Stimulated activated CD8-positive, alpha-beta memory T cell treated with anti-CD3 and anti-CD28 coated beads, Interleukin-7, amount 100 ng/mL, for 1 hour (primary cell): ENCODE data around the gene AMIGO3.
"Not testable (repeated sequence)": the region's sequence is repeated elsewhere in the genome, so short reads cannot be mapped to it uniquely, and the experiment has no call there.

Source experiments
- DNase-seq, 2 donors: peaks; one replicate each; pipeline ENCODE4 v3.0.0-alpha.2; 2020; ENCODE audit warnings: low read depth in 2 of 2

Gene AMIGO3, protein sequence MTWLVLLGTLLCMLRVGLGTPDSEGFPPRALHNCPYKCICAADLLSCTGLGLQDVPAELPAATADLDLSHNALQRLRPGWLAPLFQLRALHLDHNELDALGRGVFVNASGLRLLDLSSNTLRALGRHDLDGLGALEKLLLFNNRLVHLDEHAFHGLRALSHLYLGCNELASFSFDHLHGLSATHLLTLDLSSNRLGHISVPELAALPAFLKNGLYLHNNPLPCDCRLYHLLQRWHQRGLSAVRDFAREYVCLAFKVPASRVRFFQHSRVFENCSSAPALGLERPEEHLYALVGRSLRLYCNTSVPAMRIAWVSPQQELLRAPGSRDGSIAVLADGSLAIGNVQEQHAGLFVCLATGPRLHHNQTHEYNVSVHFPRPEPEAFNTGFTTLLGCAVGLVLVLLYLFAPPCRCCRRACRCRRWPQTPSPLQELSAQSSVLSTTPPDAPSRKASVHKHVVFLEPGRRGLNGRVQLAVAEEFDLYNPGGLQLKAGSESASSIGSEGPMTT

DNA sequence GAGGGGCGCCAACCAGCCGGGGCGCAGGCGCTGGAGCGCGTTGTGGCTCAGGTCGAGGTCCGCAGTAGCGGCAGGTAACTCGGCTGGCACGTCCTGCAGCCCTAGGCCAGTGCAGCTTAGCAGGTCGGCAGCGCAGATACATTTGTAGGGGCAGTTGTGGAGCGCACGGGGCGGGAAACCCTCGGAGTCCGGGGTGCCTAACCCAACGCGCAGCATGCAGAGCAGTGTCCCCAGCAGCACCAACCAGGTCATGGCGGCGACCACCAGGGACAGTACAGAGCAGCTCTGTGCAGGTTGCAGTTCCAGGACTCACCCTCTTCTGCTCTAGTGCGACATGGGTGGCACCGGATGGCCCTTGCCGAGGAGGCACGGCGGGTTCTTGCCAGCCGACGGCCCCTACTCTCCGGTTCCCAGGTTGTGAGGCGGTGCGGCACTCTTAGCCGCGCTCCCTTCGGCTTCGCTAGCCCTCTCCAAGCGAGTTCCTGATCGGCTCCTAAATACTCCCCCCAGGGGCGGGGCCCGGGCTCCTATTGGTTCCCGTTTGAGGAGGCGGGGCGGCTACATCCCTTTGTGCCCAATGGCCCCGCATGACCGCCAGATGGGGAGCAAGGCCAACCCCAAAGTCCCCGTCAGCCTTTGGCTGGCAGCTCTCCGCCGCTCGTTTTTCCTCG lies at the start of gene AMIGO3:
Gene AMIGO3, minus strand, starts transcription at position 471 of the 671 bp plus-strand sequence. Its CDS starts 219 bp downstream, at position 252.
- DNase-seq = peak; percentile 76 to 84

DNA sequence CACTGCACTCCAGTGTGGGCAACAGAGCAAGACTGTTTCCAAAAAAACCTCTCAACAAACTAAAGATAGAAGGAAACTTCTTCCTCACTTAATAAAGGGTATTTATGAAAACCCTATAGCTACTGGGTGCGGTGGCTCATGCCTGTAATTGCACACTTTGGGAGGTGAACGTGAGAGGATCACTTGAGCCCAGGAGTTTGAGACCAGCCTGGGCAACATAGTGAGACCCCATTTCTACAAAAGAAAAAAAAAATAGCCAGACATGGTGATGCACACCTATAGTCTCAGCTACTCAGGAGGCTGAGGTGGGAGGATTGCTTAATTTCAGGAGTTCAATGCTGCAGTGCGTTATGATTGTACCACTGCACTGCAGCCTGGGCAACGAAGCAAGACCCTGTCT lies 44.5 kb upstream of the AMIGO3 start:
- no peak for DNase-seq

GRCh38 chr3:49761661-49762060 lies 42.2 kb upstream of the AMIGO3 start:
- DNase-seq = no peak

- DNase-seq = no peak
These were observed 39.7 kb upstream of the AMIGO3 start for GRCh38 chr3:49759226-49759625.

DNA sequence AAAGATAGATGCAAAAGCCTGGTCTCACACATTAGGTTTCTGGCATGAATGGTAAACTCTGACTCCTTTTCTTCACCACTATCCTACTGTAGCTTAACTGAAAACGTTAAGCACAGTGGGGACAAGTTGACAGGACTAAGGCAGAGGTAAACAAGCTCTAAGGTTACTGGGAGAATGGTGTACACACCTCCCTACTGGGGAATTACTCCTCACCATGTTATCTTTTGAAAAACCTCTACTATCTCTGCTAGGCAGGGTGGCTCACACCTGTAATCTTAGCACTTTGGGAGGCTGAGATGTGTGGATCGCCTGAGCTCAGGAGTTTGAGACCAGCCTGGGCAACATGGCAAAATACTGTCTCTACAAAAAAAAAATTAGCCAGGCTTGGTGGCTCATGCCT lies 37.7 kb upstream of the AMIGO3 start:
- DNase-seq = no peak

DNA sequence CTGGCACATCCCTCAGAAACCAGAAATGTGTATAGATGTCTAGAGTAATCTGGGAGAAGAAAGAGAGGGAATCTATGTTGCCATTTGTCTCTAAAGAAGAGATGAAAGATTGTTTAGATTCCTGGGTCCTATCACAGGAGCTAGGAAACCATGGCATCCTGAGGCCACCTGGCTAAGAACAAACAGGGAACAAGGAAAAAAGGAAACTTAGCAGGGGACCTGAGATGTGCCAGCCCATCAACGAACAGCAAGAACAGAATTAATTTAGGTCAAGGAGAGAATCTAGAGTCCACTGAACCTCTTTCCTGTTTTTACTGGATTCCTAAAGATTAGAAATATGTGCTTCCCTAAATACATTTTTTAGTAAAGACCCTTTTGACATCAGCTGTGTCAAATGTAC lies 36.6 kb upstream of the AMIGO3 start:
- DNase-seq = no peak

DNA sequence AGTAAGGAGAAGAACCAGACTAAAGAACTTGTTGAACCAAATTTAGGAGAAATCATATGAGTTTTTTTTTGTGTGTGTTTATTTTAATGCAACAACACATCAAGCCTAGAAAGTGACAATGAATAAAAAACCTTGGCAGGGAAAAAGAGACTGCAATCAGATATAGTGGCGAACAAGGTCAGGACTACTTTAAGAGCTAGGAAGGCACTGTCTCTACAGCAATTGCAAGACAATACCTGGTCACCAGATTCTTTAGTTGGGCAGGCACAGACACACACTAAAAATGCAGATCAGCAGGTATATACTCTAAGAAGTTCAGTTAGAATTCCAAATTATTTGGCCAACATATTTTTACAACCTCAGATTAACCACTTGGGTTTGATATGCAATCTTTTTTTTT lies 35.1 kb upstream of the AMIGO3 start:
- DNase-seq = no peak

DNA sequence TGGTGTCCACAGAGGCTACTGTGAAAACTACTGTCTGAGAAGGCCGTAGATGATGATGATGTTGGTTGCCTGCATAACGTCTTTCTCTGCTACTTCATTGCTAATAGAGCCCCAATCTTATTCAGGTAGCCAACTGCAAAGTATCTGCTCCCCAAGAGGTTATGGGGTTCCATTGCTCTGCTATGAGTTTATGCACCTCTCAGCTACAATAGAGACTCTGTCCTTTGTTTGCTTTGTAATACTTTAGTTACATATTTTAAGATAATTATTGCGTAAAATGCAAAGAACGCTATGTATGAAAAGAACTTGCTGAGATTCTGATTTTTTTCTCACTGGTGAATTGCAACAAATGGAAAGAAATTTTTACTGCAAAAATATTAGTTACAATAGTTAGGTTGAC lies 32.0 kb upstream of the AMIGO3 start:
- DNase-seq = no peak

DNA sequence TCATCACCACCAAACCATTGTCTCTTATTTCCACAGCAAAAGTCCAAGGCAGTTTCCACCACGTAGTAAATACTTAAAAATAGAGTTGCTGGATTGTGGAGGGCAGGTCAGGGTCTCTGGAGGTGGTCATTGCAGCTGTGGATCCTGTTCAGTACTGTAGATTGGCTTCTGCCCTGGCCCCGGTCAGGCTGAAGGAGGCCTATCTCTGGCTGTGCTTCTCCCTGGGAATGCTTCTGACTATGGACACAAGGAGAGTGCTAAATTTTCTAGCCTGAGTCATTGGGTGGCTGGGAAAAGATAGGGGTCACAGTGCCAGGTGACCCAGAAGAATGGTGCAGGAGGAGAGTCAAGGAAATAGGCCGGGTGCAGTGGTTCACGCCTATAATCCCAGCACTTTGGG lies 30.6 kb upstream of the AMIGO3 start:
- DNase-seq = no peak

DNA sequence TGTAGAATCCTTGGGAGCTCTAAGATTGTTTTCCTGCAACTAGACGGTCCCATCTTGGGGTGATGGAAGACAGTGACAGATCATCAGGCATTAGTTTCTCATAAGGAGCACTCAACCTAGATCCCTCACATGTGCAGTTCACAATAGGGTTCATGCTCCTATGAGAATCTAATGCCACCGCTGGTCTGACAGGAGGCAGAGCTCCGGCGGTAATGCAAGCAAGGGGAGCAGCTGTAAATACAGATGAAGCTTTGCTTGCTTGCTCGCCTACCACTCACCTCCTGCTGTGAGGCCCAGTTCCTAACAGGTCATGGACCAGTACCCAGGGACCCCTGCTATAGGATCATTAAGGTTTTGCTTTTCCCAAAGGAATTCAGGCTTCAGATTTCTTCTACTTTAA lies 29.4 kb upstream of the AMIGO3 start:
- DNase-seq = not testable (repeated sequence)

DNA sequence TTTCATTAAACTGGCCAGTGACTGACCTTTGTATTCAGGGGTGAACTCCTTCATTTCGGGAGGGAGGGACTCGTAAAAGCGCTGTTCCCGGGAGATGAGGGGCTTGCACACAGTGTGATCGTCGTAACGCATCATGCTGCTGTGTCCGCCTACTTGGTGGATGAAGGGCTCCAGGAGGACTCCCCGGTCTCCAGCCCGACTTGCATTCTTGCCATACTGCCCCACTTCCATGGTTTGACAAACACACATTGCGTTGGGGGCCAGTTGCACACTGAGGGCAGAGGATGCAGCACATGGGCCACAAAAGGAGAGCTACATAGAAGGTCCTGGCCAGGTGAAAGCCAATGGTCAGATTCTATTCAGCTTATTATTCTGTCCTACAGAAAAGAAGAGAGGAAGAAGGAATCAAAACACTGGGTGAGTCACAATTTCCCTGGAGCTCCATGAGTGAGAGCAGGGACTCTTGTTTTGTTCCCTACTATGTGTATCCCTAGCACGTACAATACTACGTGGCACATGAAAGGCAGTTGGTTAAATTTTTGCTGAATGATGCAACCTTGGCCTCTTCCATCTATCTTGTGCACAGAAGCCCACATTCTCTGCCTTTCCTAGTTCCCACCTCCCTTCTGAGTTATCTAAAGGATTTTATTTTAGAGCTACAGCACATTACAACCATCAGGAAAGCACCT lies 28.5 kb upstream of the AMIGO3 start:
- DNase-seq = no peak

DNA sequence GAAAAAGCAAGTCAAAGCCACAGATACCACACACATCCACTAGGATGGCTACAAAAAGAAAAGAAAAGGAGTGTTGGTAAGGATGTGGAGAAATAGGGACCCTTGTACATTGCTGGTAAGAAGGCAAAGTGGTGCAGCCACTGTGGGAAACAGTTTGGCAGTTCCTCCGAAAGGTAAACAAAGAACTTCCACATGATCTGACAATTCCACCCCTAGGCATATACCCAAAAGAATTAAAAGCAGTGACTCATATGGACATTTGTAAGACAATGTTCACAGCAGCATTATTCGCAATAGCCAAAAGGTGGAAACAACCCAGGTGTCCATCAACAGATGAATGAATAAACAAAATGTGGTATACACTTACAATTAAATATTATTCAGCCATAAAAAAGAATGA lies 26.5 kb upstream of the AMIGO3 start:
- no peak for DNase-seq

DNA sequence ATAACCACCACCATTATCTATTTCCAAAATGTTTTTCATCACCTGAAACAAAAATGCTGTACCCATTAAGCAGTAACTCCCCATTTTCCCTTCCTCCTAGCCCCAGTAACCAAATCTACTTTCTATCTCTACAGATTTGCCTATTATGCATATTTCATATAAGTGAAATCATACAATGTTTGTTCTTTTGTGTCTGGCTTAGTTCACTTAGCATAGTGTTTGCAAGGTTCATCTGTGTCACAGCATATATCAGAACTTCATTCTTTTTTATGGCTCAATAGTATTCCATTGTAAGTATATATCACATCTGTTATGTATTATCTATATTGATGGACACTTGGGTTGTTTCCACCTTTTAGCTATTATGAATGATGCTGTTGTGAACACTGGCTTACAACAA lies 20.9 kb upstream of the AMIGO3 start:
- DNase-seq = no peak

GRCh38 chr3:49738067-49738713 lies 18.7 kb upstream of the AMIGO3 start:
- DNase-seq = no peak

GRCh38 chr3:49734752-49735151 lies 15.3 kb upstream of the AMIGO3 start:
- no peak for DNase-seq

DNA sequence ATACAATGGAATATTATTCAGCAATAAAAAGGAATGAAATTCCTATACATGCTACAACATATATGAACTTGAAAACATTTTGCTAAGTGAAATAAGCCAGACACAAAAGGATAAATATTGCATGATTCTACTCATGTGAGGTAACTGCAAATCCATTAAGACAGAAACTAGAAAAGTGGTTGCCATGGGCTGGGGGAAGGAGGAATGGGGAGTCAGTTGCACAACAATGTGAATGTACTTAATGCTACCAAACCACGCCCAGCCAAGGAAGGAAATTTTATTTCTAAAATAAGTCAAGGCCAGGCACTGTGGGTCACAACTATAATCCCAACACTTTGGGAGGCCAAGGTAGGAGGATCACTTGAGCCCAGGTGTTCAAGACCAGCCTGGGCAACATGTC lies 14.1 kb upstream of the AMIGO3 start:
- DNase-seq = no peak

DNA sequence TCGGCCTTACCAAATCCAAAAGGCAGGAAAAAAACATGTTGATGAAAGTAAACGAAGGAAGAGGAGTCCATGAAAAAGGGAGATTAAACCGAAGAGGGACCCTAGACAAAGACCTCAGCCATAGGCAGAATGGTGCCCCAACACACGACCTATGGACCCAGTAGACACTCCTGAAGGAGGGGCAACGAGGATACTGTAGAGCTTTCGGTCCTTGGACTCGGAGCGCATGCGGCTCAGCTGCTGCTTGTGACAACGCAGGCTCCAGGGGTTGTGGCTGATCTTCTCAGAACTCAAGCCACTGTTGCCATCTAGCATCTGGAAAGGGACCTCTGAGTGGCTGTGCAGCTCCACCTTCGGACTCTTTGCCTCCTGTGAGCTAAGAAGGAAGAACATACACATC lies 13.1 kb upstream of the AMIGO3 start:
- no peak for DNase-seq

- no peak for DNase-seq
These were observed 10.6 kb upstream of the AMIGO3 start for GRCh38 chr3:49729966-49730609.

- no peak for DNase-seq
These were observed 8.5 kb upstream of the AMIGO3 start for GRCh38 chr3:49727924-49728361.

GRCh38 chr3:49727154-49727923 lies 7.9 kb upstream of the AMIGO3 start:
- DNase-seq = no peak
